ENCODE data around the gene PRR5L. TPM values are rescaled to one million over a fixed set of nuclear protein-coding genes. Genes with fewer than 3 reads are reported as not detected.

PRR5L gene
- total and polyA plus RNA-seq, 5 experiments from 2014 or later = 0.50 to 21.3 (median 1.2) TPM

GRCh38 chr11:36408498-36409136 lies 112.5 kb downstream of the PRR5L start:
- DNase-seq (no peak), ATAC-seq (no peak)
- peaks cover 13 to 72% (median 26%) of the 10 kb centered on the region in 4 donors for H3K4me1 Mint-ChIP-seq
- H3K4me3 Mint-ChIP-seq = peak overlapping the region; percentile 23 to 72 (median 59)
- peak overlapping the region in 9 of 10 donors; percentile 27 to 91 (median 56) for H3K27ac Mint-ChIP-seq
- no peaks in the 10 kb centered on the region for H3K27me3 Mint-ChIP-seq
- H3K36me3 Mint-ChIP-seq = no peaks in the 10 kb centered on the region
- POLR2A ChIA-PET = no interaction called here
- H3K9me3 Mint-ChIP-seq = peaks cover 0 to 2% (median 0%) of the 10 kb centered on the region in 9 donors

GRCh38 chr11:36409152-36409816 lies 113.2 kb downstream of the PRR5L start:
- POLR2A ChIA-PET = no interaction called here
- Mint-ChIP-seq H3K27me3 (no peaks in the 10 kb centered on the region), H3K27ac (peak overlapping the region in 8 of 10 donors; percentile 13 to 91 (median 65)), H3K36me3 (no peaks in the 10 kb centered on the region), H3K4me3 (peak overlapping the region; percentile 23 to 72 (median 59)), H3K4me1 (peaks cover 12 to 74% (median 26%) of the 10 kb centered on the region in 4 donors), H3K9me3 (peaks cover 0 to 2% (median 0%) of the 10 kb centered on the region in 9 donors)
- DNase-seq = no peak
- no peak for ATAC-seq

- H3K27me3 Mint-ChIP-seq = no peaks in the 10 kb centered on the region
- DNase-seq = no peak
These were observed 115.1 kb downstream of the PRR5L start for GRCh38 chr11:36411202-36411640.

GRCh38 chr11:36412781-36413383 lies 116.8 kb downstream of the PRR5L start:
- ATAC-seq = no peak
- Mint-ChIP-seq H3K4me1 (peaks cover 12 to 80% (median 25%) of the 10 kb centered on the region in 4 donors), H3K27ac (peak overlapping the region in 3 of 10 donors; percentile 14 to 91 (median 85)), H3K9me3 (peaks cover 0 to 2% (median 0%) of the 10 kb centered on the region in 9 donors), H3K4me3 (peak overlapping the region in 1 of 10 donors; percentile 21), H3K27me3 (peaks cover 0 to 13% (median 0%) of the 10 kb centered on the region in 5 donors), H3K36me3 (no peaks in the 10 kb centered on the region)
- POLR2A ChIA-PET = no interaction called here
- DNase-seq = no peak

More at GRCh38 chr11:36411202-36411640, 115.1 kb downstream of the PRR5L start:
- Mint-ChIP-seq H3K27ac (peak overlapping the region in 5 of 10 donors; percentile 11 to 91 (median 67)), H3K36me3 (no peaks in the 10 kb centered on the region), H3K4me1 (peaks cover 12 to 79% (median 26%) of the 10 kb centered on the region in 4 donors), H3K9me3 (peaks cover 0 to 2% (median 0%) of the 10 kb centered on the region in 9 donors), H3K4me3 (peak overlapping the region in 3 of 10 donors; percentile 43 to 76 (median 65))
- ATAC-seq = peak in 1 of 2 donors; percentile 25
- POLR2A ChIA-PET = no interaction called here

GRCh38 chr11:36417154-36417553 lies 121.1 kb downstream of the PRR5L start:
- Mint-ChIP-seq H3K4me3 (no peak overlapping the region), H3K27me3 (peaks cover 2 to 34% (median 9%) of the 10 kb centered on the region in 5 donors), H3K4me1 (peaks cover 0 to 75% (median 7%) of the 10 kb centered on the region in 4 donors), H3K36me3 (no peaks in the 10 kb centered on the region), H3K27ac (peak overlapping the region in 3 of 10 donors; percentile 10 to 46 (median 23)), H3K9me3 (peaks cover 0 to 2% (median 0%) of the 10 kb centered on the region in 9 donors)
- POLR2A ChIA-PET = no interaction called here
- ATAC-seq = no peak
- no peak for DNase-seq

- peaks cover 0 to 80% (median 7%) of the 10 kb centered on the region in 4 donors for H3K4me1 Mint-ChIP-seq
- H3K27me3 Mint-ChIP-seq = peaks cover 2 to 44% (median 15%) of the 10 kb centered on the region in 5 donors
- peaks cover 0 to 2% (median 0%) of the 10 kb centered on the region in 9 donors for H3K9me3 Mint-ChIP-seq
- no peak overlapping the region for H3K4me3 Mint-ChIP-seq
- DNase-seq (no peak), ATAC-seq (no peak)
- H3K27ac Mint-ChIP-seq = peak overlapping the region in 2 of 10 donors; percentile 81 to 91
- POLR2A ChIA-PET = no interaction called here
- no peaks in the 10 kb centered on the region for H3K36me3 Mint-ChIP-seq
These were observed 123.8 kb downstream of the PRR5L start for GRCh38 chr11:36419791-36420424.

GRCh38 chr11:36421546-36422155 lies 125.6 kb downstream of the PRR5L start:
- no peaks in the 10 kb centered on the region for H3K36me3 Mint-ChIP-seq
- peak overlapping the region in 2 of 10 donors; percentile 60 to 64 for H3K4me3 Mint-ChIP-seq
- peaks cover 2 to 44% (median 15%) of the 10 kb centered on the region in 5 donors for H3K27me3 Mint-ChIP-seq
- ATAC-seq (no peak), DNase-seq (no peak)
- H3K9me3 Mint-ChIP-seq = no peaks in the 10 kb centered on the region
- peaks cover 0 to 83% (median 7%) of the 10 kb centered on the region in 4 donors for H3K4me1 Mint-ChIP-seq
- POLR2A ChIA-PET = no interaction called here
- H3K27ac Mint-ChIP-seq = peak overlapping the region in 4 of 10 donors; percentile 26 to 91 (median 74)

GRCh38 chr11:36425561-36426081 lies 129.5 kb downstream of the PRR5L start:
- peak overlapping the region in 2 of 10 donors; percentile 56 to 72 for H3K27ac Mint-ChIP-seq
- DNase-seq (no peak), ATAC-seq (no peak)
- H3K27me3 Mint-ChIP-seq = peaks cover 2 to 23% (median 11%) of the 10 kb centered on the region in 5 donors
- H3K36me3 Mint-ChIP-seq = no peaks in the 10 kb centered on the region
- H3K4me1 Mint-ChIP-seq = peaks cover 0 to 58% (median 7%) of the 10 kb centered on the region in 4 donors
- no peak overlapping the region for H3K4me3 Mint-ChIP-seq
- POLR2A ChIA-PET = no interaction called here
- H3K9me3 Mint-ChIP-seq = no peaks in the 10 kb centered on the region

GRCh38 chr11:36426226-36426848 lies 130.2 kb downstream of the PRR5L start:
- peak overlapping the region in 2 of 10 donors; percentile 56 to 72 for H3K27ac Mint-ChIP-seq
- peaks cover 0 to 51% (median 3%) of the 10 kb centered on the region in 4 donors for H3K4me1 Mint-ChIP-seq
- H3K36me3 Mint-ChIP-seq = no peaks in the 10 kb centered on the region
- no peaks in the 10 kb centered on the region for H3K9me3 Mint-ChIP-seq
- ATAC-seq (no peak), DNase-seq (no peak)
- POLR2A ChIA-PET = no interaction called here
- H3K27me3 Mint-ChIP-seq = peaks cover 2 to 18% (median 10%) of the 10 kb centered on the region in 5 donors
- no peak overlapping the region for H3K4me3 Mint-ChIP-seq

GRCh38 chr11:36427079-36427478 lies 131.0 kb downstream of the PRR5L start:
- Mint-ChIP-seq H3K4me1 (peaks cover 0 to 50% (median 0%) of the 10 kb centered on the region in 4 donors), H3K4me3 (no peak overlapping the region), H3K27ac (peak overlapping the region in 2 of 10 donors; percentile 19 to 72), H3K36me3 (no peaks in the 10 kb centered on the region), H3K9me3 (no peaks in the 10 kb centered on the region), H3K27me3 (peaks cover 0 to 11% (median 7%) of the 10 kb centered on the region in 5 donors)
- DNase-seq = no peak
- POLR2A ChIA-PET = no interaction called here
- ATAC-seq = no peak

- Mint-ChIP-seq H3K27me3 (peaks cover 0 to 7% (median 4%) of the 10 kb centered on the region in 5 donors), H3K4me1 (peaks cover 0 to 47% (median 0%) of the 10 kb centered on the region in 4 donors), H3K9me3 (no peaks in the 10 kb centered on the region), H3K27ac (no peak overlapping the region), H3K4me3 (no peak overlapping the region), H3K36me3 (no peaks in the 10 kb centered on the region)
- POLR2A ChIA-PET = no interaction called here
- no peak for DNase-seq
- no peak for ATAC-seq
These were observed 131.8 kb downstream of the PRR5L start for GRCh38 chr11:36427876-36428275.
